ENCODE results near the gene RBM28.

Gene RBM28

DNA sequence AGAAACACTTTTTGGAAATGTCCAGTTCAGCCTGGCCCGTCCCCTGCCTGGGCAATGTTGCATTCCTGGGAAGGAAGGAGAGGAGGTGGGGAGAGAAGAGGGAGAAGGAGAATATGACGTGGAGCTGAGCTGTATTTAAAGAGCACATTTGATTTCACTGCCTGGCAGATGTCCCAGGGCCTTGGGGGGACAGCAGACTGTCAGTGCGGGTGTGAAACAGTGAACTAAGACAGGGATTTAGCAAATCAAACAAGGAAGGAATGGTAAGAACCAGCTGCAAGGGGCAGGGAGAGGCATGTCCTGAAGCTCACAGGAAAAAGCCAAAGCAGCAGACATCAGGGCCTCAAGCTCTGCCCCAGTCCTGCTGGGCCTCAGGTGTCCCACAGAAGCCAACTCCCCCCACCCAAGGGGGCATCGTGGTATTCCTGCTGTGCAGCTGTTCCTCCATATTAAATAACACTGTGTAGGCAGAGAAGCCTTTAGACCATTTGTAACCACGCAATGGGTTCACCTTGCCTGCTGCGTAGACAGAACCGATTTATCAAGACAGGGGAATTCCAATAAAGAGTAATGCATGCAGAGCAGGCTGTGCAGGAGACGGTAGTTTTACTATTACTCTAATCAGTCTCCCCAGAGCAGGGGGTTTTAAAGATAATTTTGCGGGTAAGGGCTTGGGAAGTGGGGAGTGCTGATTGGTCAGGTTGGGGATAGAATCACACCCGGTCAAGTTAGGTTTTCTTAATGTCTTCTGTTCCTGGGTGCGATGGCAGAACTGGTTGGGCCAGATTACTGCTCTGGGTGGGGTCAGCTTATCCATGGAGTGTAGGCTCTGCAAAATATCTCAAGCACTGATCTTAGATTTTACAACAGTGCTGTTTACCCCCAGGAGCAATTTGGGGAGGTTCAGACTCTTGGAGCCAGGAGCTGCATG is 84.3 kb downstream of the RBM28 start:
- no peak for DNase-seq (ENCODE audit: low read depth)

DNA sequence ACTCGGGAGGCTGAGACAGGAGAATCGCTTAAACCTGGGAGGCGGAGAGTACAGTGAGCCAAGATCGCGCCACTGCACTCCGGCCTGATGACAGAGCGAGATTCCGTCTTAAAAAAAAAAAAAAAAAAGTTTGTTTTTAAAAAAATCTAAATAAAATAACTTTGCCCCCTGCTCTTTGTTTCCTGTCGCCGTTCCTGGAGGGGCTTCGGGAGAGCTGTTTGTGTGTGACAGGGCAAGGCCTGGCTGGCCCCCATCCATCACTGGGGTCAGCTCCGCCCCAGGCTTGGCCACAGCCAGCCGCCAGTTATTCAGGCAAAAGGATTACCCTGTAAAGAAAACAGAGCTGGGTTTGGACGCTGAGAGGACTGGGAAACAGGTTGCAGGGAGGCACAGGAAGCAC is 86.2 kb downstream of the RBM28 start:
- no peak for DNase-seq (ENCODE audit: low read depth)

DNA sequence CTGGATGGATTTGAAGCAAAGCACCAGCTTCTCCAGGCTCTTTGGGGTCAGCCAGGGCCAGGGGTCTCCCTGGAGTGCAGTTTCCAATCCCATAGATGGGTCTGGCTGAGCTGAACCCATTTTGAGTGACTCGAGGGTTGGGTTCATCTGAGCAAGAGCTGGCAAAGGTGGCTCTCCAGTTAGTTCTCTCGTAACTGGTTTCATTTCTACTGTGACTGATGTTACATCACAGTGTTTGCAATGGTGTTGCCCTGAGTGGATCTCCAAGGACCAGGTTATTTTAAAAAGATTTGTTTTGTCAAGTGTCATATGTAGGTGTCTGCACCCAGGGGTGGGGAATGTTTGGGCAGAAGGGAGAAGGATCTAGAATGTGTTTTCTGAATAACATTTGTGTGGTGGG is 88.4 kb downstream of the RBM28 start:
- DNase-seq (ENCODE audit: low read depth) = no peak

DNA sequence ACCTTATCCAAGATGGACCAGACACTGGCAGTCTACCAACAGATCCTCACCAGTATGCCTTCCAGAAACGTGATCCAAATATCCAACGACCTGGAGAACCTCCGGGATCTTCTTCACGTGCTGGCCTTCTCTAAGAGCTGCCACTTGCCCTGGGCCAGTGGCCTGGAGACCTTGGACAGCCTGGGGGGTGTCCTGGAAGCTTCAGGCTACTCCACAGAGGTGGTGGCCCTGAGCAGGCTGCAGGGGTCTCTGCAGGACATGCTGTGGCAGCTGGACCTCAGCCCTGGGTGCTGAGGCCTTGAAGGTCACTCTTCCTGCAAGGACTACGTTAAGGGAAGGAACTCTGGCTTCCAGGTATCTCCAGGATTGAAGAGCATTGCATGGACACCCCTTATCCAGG is 89.2 kb downstream of the RBM28 start:
- DNase-seq (ENCODE audit: low read depth) = no peak

DNA sequence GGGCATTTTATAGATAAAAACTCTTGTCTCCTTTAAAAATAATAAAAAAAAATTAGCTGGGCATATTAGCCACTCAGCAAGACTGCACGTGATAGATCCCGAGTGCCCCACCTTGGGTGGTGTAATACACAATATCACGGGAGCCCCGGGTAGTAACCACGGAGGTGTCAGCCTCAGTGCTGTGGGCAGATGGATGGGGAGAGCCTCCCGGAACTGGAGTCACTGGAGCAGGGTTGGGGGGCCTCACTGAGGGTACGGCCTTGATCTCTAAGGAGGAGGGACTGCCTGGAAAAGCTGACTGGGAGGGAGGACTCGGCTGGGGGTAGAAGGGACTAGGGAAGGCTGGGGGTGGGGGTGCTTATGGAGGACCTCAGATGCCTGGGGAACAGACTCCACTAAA is 90.0 kb downstream of the RBM28 start:
- no peak for DNase-seq (ENCODE audit: low read depth)

DNA sequence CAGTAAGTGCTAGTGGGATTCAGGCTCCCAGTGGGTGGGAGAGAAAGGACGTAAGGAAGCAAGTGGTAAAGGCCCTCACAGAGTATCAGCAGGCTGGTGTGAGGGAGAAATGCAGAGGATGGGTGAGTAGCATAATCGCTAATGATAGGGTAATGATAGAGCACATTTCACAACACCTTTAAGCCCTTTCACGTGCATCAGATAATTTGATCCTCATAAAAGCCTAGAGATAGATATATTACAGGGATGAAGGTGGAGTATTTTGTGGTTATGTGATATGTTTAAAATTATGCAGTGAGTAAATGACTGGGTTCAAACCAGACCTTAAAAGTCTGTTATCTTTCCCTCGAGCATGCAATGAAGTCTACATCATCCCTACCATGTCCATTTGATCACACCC is 92.4 kb downstream of the RBM28 start:
- DNase-seq (ENCODE audit: low read depth) = no peak
